GM12865 (cell line): ENCODE data around the gene ZFP1.

Experiments
- DNase-seq: peaks from one replicate; pipeline ENCODE4 v3.0.0; 2010; ENCODE audit warnings: low read depth
- H3K4me3 ChIP-seq: 2 replicates; pipeline ENCODE4 v1.5.1; 2011; ENCODE audit warnings: mild to moderate bottlenecking, low read depth, low read length, control low read depth
- TF ChIP-seq, protein P1 (sequence below): IDR thresholded peaks from 2 replicates; pipeline ENCODE4 v1.5.1; 2011; ENCODE audit warnings: low read length, control low read depth, low read depth, inconsistent platforms; ENCODE audit not compliant: insufficient read depth; ENCODE audit errors: missing control alignments

ZFP1 gene

DNA sequence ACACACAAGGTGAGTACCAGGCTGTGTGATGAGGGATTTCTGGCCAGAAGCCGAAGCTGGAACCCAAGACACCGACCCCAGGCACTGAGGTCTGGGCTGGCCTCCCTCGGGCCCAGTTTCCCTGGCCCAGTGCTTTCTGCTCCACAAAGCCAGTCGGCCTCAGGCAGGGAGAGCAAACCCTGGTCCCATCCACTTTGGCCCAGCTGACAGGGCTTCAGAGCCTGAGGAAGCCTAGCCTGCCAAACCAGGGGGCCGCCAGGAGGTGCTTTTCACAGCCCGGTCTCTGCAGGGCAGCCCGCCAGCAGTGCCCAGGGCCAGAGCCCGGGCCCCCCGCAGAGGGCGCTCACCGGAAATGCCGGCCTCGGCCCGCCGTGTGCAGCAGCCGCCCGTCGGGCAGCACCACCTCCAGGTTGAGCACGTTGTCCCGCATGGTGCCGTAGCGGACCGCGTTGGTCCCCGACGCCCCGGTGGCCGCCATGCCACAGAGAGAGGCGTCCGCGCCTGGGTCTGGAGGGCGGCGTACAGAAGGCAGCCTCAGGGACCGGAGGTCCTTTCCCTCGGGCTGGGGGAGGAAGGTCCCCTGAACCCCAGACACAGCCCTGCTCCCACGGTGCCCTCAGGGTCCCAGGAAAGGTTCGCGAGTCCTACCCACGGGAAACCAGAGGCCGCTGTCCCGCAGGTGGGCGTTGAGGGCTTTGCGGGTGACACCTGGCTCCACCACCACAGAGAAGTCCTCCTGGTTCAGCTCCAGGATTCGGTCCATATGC lies 34.0 kb upstream of the ZFP1 start:
- no peak overlapping the region for H3K4me3 ChIP-seq
- DNase-seq, result no peak
- TF ChIP-seq, protein P1, sequence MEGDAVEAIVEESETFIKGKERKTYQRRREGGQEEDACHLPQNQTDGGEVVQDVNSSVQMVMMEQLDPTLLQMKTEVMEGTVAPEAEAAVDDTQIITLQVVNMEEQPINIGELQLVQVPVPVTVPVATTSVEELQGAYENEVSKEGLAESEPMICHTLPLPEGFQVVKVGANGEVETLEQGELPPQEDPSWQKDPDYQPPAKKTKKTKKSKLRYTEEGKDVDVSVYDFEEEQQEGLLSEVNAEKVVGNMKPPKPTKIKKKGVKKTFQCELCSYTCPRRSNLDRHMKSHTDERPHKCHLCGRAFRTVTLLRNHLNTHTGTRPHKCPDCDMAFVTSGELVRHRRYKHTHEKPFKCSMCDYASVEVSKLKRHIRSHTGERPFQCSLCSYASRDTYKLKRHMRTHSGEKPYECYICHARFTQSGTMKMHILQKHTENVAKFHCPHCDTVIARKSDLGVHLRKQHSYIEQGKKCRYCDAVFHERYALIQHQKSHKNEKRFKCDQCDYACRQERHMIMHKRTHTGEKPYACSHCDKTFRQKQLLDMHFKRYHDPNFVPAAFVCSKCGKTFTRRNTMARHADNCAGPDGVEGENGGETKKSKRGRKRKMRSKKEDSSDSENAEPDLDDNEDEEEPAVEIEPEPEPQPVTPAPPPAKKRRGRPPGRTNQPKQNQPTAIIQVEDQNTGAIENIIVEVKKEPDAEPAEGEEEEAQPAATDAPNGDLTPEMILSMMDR, result no peak

DNA sequence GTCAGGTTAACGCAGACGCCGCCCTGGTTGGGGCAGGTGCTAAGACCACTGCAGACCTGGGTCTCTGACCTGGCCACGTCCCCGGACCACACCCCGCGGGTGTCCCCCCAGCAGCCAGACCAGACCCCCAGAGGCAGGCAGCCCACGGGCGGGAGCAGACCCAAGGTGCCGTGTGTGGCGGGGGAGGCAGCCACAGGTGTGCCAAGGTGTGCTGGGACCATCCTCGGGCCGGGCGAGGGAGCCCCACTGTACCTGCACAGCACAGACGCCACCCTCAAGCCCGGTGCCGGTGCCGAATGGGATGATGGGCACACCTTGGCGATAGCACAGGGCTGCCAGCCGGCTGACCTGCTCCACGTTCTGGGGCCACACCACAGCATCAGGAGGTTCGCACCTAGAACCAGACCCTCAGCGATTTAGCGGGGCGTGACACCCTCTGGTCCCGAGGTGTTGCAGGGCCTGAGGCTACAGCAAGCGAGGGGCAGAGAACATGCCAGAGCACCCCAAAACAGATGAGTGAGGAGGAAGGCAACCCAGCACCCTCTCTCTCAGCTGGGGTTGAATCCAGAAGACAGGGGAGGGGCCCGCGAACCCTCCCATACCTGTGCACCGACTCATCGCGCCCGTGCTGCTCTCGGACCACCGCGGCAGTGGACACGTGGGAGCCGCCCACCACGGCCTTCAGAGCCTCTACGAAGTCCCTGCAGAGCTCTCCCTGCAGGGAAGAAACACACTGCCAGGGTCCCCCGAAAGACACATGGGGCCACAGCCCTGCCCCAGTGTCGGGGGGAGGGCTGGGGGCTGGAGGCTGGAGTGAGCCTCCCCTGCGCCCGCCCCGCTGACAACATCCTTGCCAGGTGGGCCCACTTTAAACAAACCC lies 33.1 kb upstream of the ZFP1 start:
- H3K4me3 ChIP-seq, result no peak overlapping the region
- TF ChIP-seq, protein P1, result no peak
- no peak for DNase-seq

DNA sequence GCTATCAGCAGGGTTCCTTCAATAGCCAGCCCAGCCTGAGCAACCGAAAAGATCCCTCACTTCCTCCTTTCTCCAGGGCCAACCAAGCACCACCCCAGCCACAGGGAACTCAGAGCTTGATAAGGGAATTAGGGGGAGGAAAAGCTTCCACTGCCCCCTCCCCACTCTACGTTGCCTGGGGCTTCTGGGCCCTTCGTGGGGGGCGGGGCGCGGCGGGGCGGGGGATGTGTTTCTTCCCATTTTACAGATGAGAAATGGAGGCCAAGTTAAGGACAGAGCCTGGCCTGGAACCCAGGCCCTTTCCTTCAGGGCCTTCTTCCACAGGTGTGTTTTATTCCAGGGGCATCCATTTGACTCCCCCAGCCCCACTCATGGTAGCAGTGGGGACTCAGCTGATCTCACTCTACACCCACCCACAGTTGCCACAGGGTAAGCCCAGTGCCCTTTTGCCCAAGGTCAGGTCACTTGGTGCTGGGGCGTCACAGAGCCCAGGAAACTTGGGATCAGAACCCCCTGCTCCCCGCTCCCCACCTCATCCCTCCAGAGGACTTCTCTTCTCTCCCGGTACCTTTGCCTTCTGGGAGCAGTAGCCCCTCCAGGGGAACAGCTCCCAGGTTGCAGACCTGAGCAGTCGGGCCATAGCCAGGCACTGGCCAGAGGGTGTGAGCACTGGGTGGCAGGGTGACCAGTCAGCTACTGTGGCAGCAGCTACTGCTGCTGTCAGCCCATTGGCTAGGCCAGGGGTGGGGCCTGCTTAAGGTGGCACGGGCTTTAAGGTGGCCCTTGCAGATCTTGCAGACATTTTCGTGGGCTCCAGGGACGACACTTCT lies 32.0 kb upstream of the ZFP1 start, which contains the start of gene LDHD:
Gene LDHD (minus strand): TSS at position 700 of the 830 bp plus-strand sequence. CDS start 60 bp downstream, at position 640.
- TF ChIP-seq, protein P1, result no peak
- DNase-seq, result no peak
- no peak within 1 kb of the TSS for H3K4me3 ChIP-seq

DNA sequence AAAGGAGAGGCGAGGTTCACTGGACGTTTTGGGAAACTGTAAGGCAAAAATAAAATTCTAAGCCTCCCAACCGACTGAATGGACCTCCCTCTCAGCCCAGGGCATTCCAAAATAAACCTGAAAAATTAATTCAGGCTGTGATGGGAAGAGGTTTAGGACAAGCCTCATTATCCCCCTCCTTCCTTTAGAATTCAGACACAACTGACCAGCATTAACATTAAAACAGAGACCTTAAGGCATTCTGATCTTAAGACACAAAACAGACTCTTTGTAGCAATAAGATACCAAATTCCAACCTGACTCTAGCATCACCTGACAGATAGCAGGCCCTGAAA lies 31.4 kb upstream of the ZFP1 start:
- TF ChIP-seq, protein P1, result no peak
- no peak overlapping the region for H3K4me3 ChIP-seq
- DNase-seq, result no peak

DNA sequence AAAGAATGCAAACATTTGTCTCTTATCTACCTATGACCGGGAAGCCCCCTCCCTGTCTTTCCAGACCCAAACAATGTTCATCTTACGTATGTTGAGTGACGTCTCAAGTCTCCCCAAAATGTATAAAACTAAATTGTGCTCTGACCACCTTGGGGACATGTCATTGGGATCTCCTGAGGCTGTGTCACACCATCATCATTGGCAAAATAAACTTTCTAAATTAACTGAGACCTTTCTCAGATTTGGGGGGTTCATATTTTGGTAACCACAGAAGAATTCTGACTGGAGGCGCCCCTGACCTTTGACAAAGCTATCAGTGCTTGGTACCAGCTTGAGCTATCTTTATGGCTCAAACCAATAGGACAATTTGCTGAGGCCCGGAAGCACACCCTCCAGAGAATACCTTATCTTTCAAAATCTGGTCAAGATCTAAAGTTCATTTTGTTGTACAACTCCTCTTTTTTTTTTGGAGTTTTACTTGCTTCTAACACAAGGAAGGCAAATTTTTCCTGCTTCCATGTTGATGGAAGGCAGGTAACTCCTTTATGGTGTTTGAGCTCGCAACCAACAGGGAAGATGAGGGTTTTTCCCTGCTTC lies 29.3 kb upstream of the ZFP1 start:
- H3K4me3 ChIP-seq, result no peak overlapping the region
- DNase-seq, result no peak
- TF ChIP-seq, protein P1, result no peak

DNA sequence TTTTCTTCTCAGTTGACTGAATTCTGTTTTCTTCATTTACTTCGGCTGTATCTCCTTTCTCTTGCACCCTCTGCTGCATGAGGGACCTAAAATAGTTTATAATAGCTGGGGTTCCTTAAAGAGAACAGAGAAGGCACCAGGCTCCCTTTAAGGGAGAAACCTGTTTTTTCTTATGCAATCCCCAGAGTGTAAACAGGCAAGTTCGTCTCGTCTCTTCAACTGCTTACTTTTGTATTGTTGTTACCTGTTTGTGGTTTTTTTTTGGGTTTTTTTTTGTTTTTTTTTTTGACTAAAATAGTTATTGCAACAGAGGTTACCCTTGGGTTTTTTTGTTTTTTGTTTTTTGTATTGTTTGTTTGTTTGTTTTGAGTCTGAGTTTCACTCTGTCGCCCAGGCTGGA lies 28.1 kb upstream of the ZFP1 start:
- DNase-seq, result no peak
- H3K4me3 ChIP-seq, result no peak overlapping the region
- TF ChIP-seq, protein P1, result no peak
